Measurements from ENCODE around the gene SIPA1L2.

The SIPA1L2 gene

DNA sequence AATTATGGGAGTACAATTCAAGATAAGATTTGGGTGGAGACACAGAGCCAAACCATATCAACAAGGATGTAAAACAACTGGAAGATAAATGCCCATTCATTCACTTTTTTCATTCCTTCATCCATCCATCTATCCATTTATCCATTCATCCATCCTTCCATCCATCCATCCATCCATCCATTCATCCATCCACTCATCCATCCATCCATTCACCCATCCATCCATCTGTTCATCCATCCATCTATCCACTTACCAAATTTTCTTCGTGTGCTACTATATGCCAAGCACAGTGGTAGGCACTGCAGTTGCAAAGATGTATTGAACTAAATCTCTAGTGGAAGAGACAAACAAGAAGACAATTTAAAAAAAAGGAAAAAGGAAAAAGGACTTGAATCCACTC, 14.3 kb upstream of the SIPA1L2 start:
- TF ChIP-seq, protein P1, sequence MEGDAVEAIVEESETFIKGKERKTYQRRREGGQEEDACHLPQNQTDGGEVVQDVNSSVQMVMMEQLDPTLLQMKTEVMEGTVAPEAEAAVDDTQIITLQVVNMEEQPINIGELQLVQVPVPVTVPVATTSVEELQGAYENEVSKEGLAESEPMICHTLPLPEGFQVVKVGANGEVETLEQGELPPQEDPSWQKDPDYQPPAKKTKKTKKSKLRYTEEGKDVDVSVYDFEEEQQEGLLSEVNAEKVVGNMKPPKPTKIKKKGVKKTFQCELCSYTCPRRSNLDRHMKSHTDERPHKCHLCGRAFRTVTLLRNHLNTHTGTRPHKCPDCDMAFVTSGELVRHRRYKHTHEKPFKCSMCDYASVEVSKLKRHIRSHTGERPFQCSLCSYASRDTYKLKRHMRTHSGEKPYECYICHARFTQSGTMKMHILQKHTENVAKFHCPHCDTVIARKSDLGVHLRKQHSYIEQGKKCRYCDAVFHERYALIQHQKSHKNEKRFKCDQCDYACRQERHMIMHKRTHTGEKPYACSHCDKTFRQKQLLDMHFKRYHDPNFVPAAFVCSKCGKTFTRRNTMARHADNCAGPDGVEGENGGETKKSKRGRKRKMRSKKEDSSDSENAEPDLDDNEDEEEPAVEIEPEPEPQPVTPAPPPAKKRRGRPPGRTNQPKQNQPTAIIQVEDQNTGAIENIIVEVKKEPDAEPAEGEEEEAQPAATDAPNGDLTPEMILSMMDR (IDR thresholded peaks at IDR 0.05; ENCODE audit: low read length, missing control alignments), result no peak
- DNase-seq (ENCODE audit: low read depth), result no peak
- H3K4me3 ChIP-seq (replicated peaks; ENCODE audit: low read depth, low read length), result no peak overlapping the region

DNA sequence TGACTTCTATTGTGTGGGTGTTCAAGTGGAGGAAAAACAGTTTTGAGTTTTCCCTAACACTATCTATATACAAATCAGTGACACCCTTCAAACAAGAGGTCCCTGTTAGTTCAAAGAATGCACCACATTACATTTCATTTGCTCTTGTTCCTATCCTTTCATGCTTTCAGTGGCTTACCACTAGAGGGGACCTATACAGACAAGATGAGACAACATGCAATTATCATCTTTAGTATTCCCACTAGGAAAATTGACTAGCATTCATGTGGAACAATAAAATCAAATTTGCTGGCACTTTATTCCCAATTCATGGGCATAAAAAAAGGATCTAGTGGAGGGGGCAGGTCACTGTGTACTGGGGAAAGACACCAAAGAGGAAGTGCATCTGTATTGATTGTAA, 13.3 kb upstream of the SIPA1L2 start:
- no peak for DNase-seq (ENCODE audit: low read depth)
- TF ChIP-seq, protein P1 (IDR thresholded peaks at IDR 0.05; ENCODE audit: low read length, missing control alignments), result peak; percentile 15
- H3K4me3 ChIP-seq (replicated peaks; ENCODE audit: low read depth, low read length), result no peak overlapping the region

DNA sequence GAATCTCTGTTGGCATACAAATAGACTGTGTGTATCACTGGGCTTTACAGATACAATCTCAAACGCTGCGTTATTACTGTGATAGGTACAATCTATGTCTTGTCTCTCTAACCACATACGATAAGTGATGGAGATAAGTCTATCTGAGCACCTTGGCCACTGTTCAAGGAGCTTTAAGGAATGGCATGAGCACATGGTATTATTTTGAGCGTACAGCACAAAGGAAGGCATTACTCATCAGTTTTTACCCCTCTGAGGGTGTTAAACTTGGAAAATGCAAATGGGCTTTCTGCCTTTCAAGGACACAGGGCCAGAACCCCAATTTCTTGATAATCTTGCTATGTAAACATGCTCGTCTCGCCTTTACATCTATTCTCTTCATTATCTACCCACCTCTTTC, 11.6 kb upstream of the SIPA1L2 start:
- DNase-seq (ENCODE audit: low read depth), result no peak
- H3K4me3 ChIP-seq (replicated peaks; ENCODE audit: low read depth, low read length), result no peak overlapping the region
- TF ChIP-seq, protein P1 (IDR thresholded peaks at IDR 0.05; ENCODE audit: low read length, missing control alignments), result no peak

DNA sequence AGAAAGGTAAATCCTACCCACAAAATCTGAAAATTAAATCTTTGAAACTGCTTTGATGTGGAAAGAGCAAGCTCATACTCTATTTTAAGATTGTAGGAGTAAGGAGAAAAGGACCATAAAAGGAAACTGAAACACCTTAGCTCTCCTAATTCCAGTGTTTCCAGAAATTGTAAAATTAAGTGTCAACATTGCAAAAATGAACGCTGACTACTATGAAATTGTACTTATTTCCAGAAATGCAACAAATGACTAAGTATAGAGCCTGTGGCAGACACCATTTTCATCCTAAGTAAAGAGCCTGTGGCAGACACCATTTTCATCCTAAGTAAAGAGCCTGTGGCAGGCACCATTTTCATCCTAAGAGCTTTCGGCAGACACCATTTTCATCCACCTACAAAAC, 6.9 kb upstream of the SIPA1L2 start:
- no peak overlapping the region for H3K4me3 ChIP-seq (replicated peaks; ENCODE audit: low read depth, low read length)
- no peak for DNase-seq (ENCODE audit: low read depth)
- TF ChIP-seq, protein P1 (IDR thresholded peaks at IDR 0.05; ENCODE audit: low read length, missing control alignments), result no peak

DNA sequence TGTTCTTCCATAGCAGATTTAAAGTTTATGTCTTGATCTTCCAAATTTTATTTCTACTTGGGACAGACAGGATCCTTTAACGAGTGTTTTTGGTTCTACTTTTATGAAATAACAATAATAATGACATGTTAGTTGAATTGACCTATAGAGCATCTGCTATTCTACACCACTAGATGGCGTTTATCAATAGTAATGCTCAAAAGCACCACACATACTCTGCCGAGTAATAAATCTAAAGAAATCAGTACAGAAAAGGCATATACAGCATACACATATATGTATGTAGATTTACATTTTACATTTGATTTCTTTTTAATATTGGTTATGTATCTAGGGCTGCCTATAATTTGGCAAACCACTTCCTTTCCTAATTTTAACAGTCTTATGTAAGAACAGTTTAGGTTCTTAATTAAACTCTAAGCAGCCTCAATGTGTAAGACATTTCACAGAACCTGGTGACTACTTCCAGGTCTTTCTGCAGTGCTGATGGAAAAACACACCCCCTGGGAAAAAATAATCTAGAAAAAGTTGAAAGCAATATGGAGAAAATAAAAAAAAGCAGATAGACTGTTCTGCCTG, 5.9 kb upstream of the SIPA1L2 start:
- TF ChIP-seq, protein P1 (IDR thresholded peaks at IDR 0.05; ENCODE audit: low read length, missing control alignments), result peak; percentile 78
- H3K4me3 ChIP-seq (replicated peaks; ENCODE audit: low read depth, low read length), result no peak overlapping the region
- peak; percentile 76 for DNase-seq (ENCODE audit: low read depth)

DNA sequence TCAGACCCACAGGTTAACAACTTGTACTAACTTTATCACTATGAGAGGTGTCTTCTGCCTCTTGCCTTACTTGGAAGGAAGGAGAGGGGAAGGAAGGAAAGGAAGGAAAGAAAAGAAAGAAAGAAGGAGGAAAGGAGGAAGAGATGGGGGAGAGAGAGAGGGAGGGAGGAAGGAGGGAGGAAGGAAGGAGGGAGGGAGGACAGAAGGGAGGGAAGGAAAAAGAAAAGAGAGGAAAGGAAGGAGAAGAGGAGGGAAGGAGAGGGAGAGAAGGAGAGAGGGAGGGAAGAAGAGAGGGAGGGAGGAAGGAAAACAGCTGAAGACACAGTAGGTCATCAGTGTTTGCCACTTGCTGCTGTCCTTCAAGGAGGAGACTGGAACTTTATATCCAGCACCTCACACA, 5.3 kb upstream of the SIPA1L2 start:
- TF ChIP-seq, protein P1 (IDR thresholded peaks at IDR 0.05; ENCODE audit: low read length, missing control alignments), result no peak
- no peak overlapping the region for H3K4me3 ChIP-seq (replicated peaks; ENCODE audit: low read depth, low read length)
- no peak for DNase-seq (ENCODE audit: low read depth)

DNA sequence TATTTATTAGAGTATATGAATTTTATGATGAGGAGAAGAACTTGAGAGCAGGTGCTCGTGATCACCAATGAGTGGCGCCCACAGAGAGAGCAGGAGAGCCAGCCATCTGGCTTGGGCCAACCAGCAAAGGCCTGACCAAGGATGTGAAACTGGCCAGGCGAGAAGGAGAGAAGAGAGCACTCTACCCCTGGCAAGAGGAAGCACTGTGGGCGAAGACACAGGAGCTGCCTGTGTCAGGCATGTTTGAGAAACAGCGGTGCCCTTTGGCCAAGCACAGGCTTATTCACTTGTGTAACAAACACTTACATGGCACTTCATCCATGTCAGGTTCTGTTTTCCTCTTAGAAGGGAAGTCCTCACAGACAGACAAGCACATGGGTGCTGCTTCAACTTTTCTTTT, 4.2 kb upstream of the SIPA1L2 start:
- no peak overlapping the region for H3K4me3 ChIP-seq (replicated peaks; ENCODE audit: low read depth, low read length)
- TF ChIP-seq, protein P1 (IDR thresholded peaks at IDR 0.05; ENCODE audit: low read length, missing control alignments), result no peak
- no peak for DNase-seq (ENCODE audit: low read depth)
